MCF 10A (cell line): Measurements from ENCODE around the gene PROK1. TPM values are rescaled to one million over a fixed set of nuclear protein-coding genes. Genes with fewer than 3 reads are reported as not detected.

Experiments used
- BruUV-seq: library from RNA; stranded (reverse); fragments of 400-500 nt; replicated peaks from 2 replicates; lab custom pipeline; 2021; lab: Mats Ljungman, UMichigan
- CTCF ChIA-PET: fragments of 300-600 bp; sonication (Branson Sonifier 250); formaldehyde crosslinking; extraction: SDS; loops from one replicate; lab custom pipeline; 2021; ENCODE audit warnings: antibody characterized with exemption, inconsistent platforms; lab: Yijun Ruan, JAX
- POLR2A ChIA-PET: fragments of 300-600, 350-650 bp; sonication (Branson Sonifier 250); formaldehyde crosslinking; extraction: SDS; loops from one replicate; lab custom pipeline; 2020; ENCODE audit warnings: antibody characterized with exemption, inconsistent platforms; lab: Yijun Ruan, JAX
- DNase-seq: peaks from one replicate; pipeline ENCODE4 v3.0.0-alpha.2; 2018; ENCODE audit not compliant: unreplicated experiment
- H3K27ac Mint-ChIP-seq: one replicate; pipeline ENCODE4 v1.8.0; 2022; ENCODE audit warnings: mild to moderate bottlenecking, low read depth, mixed read lengths; ENCODE audit not compliant: unreplicated experiment
- H3K27me3 Mint-ChIP-seq: one replicate; pipeline ENCODE4 v1.8.0; 2022; ENCODE audit warnings: mixed read lengths; ENCODE audit not compliant: insufficient read depth, unreplicated experiment
- H3K36me3 Mint-ChIP-seq: one replicate; pipeline ENCODE4 v1.8.0; 2022; ENCODE audit warnings: mild to moderate bottlenecking, moderate library complexity, mixed read lengths; ENCODE audit not compliant: insufficient read depth, unreplicated experiment
- H3K4me1 Mint-ChIP-seq: one replicate; pipeline ENCODE4 v1.8.0; 2022; ENCODE audit warnings: mixed read lengths; ENCODE audit not compliant: insufficient read depth, unreplicated experiment
- H3K4me3 Mint-ChIP-seq: one replicate; pipeline ENCODE4 v1.8.0; 2022; ENCODE audit warnings: mild to moderate bottlenecking, moderate library complexity, mixed read lengths; ENCODE audit not compliant: unreplicated experiment
- H3K9me3 Mint-ChIP-seq: one replicate; pipeline ENCODE4 v1.8.0; 2022; ENCODE audit warnings: mixed read lengths; ENCODE audit not compliant: unreplicated experiment
- CTCF ChIP-seq: fragments of 200-600 bp; IDR thresholded peaks from one replicate; pipeline ENCODE4 v1.8.0; 2022; ENCODE audit warnings: antibody characterized with exemption, mild to moderate bottlenecking; ENCODE audit not compliant: unreplicated experiment
- intact Hi-C: fragments of 100-400 bp; cut with micrococcal nuclease; formaldehyde crosslinking; loops from 2 replicates; pipeline ENCODE4 v1.14.1; 2022
- total RNA-seq: library from RNA; stranded (reverse); gene quantifications from 2 replicates; pipeline ENCODE4 v1.2.3, GENCODE V29; 2022

PROK1 gene
- total RNA-seq, 1 experiment from 2014 or later: not detected

- no peak overlapping the region for H3K4me3 Mint-ChIP-seq
- TF ChIP-seq CTCF: peak; percentile 97
- H3K27me3 Mint-ChIP-seq: no peaks in the 10 kb centered on the region
- intact Hi-C loops: loop anchor here (1.0 to 2.0 kb wide), 8 partner anchors 26 to 431 kb away; no protein-coding TSS in a partner anchor
- ChIA-PET CTCF (interaction anchor here (0.6 to 20.7 kb wide), 44 partner anchors 8 to 524 kb away, joined by 3 to 808 read pairs (median 5); partner anchors contain the start of genes KCNC4, LAMTOR5 and RBM15), POLR2A (interaction anchor here (1.0 to 3.0 kb wide), 10 partner anchors 9 to 251 kb away, joined by 4 to 40 read pairs (median 6); partner anchors contain the start of genes LAMTOR5 and RBM15)
- H3K4me1 Mint-ChIP-seq: peaks cover 11% of the 10 kb centered on the region
- DNase-seq: peak; percentile 86
- peaks cover 4% of the 10 kb centered on the region for H3K36me3 Mint-ChIP-seq
- no peaks in the 10 kb centered on the region for H3K9me3 Mint-ChIP-seq
- H3K27ac Mint-ChIP-seq: no peak overlapping the region
- BruUV-seq: no TSS peak
These were observed 9.6 kb downstream of the PROK1 start for GRCh38 chr1:110460253-110461220.

- Mint-ChIP-seq H3K4me3 (no peak overlapping the region), H3K36me3 (no peaks in the 10 kb centered on the region), H3K27ac (no peak overlapping the region), H3K27me3 (no peaks in the 10 kb centered on the region), H3K4me1 (peaks cover 11% of the 10 kb centered on the region), H3K9me3 (no peaks in the 10 kb centered on the region)
- ChIA-PET CTCF (interaction anchor here (0.5 to 20.7 kb wide), 9 partner anchors 9 to 687 kb away, joined by 3 to 808 read pairs (median 40); partner anchors contain the start of genes KCNC4 and LAMTOR5), POLR2A (interaction anchor here (3.6 kb wide), 1 partner anchor 50 kb away, joined by 17 read pairs; no protein-coding TSS in a partner anchor)
- no TSS peak for BruUV-seq
- no peak for TF ChIP-seq CTCF
- DNase-seq: no peak
- intact Hi-C loops: no loop called here
These were observed 11.1 kb downstream of the PROK1 start for GRCh38 chr1:110462093-110462492.

GRCh38 chr1:110462964-110463363 lies 12.0 kb downstream of the PROK1 start:
- CTCF ChIA-PET: interaction anchor here (0.6 to 20.7 kb wide), 10 partner anchors 10 to 433 kb away, joined by 3 to 808 read pairs (median 22); partner anchors contain the start of genes KCNC4 and LAMTOR5
- Mint-ChIP-seq H3K27me3 (no peaks in the 10 kb centered on the region), H3K9me3 (no peaks in the 10 kb centered on the region), H3K4me3 (no peak overlapping the region), H3K4me1 (peaks cover 11% of the 10 kb centered on the region), H3K27ac (no peak overlapping the region), H3K36me3 (no peaks in the 10 kb centered on the region)
- BruUV-seq: no TSS peak
- no peak for TF ChIP-seq CTCF
- intact Hi-C loops: no loop called here
- POLR2A ChIA-PET: interaction anchor here (0.9 to 3.6 kb wide), 2 partner anchors 51 to 55 kb away, joined by 4 to 17 read pairs; no protein-coding TSS in a partner anchor
- DNase-seq: no peak
